PC-9 (cell line): ENCODE data around the gene HSDL1.

Experiments used
- CTCF ChIP-seq: fragments of 200-600 bp; sonication (generic); conservative IDR thresholded peaks from 2 replicates; pipeline ENCODE4 v1.6.1; 2017; ENCODE audit warnings: mixed run types, antibody characterized with exemption, mild to moderate bottlenecking, moderate library complexity
- EZH2 ChIP-seq: fragments of 200-600 bp; sonication (generic); IDR thresholded peaks from 2 replicates; pipeline ENCODE4 v1.8.0; 2017; ENCODE audit warnings: antibody characterized with exemption, low read depth

GRCh38 chr16:84179612-84180320 lies 34.8 kb upstream of the HSDL1 start:
- TF ChIP-seq CTCF (no peak), EZH2 (no peak)
